GM19467 (cell line): Measurements from ENCODE around the gene CTDSPL.

Experiments used
- ATAC-seq: cut with Tn5 transposase; IDR thresholded peaks from one replicate; pipeline ENCODE4 v1.9.1; 2021; ENCODE audit warnings: mild to moderate bottlenecking, moderate library complexity; ENCODE audit not compliant: unreplicated experiment

CTDSPL gene

DNA sequence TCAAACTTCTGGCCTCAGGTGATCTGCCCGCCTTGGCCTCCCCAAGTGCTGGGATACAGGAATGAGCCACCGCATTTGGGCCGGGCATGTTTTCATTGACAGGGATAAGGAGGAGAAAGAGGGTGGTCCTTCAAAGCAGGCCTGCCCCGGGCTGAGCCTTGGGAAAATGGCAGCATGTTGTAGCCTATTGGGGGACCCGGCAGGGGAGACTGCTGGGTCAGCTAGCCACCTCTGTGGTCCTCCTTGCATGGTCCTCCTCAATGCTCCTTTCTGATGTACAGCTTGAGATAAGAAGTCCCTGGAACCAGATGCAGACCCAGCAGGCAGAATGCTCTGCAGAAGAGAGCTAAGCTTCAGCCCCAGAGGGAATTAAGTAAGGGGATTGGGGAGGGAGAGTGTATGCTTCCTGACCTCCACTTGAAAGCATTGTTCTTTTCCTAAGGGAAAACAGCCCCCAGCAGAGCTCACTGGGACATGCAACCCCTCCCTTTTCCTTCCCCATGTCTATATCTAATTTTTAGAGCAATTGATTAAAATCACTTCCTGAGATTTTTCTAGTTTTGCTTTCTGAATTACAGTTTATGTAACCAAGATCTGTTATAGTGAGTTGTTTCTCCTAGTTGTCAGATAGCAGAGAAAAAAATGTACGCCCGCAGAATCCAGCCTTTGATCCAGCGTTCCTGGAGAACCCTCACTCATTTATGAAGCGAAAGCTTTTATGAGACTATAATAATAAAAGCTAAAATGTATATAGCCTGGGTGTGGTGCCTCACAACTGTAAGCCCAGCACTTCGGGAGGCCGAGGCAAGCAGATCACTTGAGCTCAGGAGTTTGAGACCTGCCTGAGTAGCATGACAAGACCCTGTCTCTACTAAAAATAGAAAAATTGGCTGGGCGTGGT, 80.2 kb downstream of the CTDSPL start:
- no peak for ATAC-seq

DNA sequence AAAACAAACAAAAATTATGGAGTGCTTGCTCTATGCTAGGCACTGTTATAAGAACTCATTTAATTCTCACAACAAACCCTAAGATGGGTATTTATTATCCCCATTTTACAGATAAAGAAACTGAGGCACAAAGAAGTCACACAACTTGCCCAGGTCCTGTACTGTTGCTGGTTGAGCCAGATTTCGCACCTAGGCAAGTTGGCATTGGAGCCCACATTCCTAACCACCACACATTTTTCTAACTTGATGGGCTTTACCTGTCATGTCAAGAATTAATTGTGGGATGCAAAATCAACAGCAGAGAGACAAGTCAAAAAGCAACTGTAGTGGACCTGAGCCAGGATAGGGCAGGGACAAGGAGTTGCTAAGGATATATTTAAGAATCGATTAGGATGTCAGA, 81.0 kb downstream of the CTDSPL start:
- ATAC-seq, result no peak

DNA sequence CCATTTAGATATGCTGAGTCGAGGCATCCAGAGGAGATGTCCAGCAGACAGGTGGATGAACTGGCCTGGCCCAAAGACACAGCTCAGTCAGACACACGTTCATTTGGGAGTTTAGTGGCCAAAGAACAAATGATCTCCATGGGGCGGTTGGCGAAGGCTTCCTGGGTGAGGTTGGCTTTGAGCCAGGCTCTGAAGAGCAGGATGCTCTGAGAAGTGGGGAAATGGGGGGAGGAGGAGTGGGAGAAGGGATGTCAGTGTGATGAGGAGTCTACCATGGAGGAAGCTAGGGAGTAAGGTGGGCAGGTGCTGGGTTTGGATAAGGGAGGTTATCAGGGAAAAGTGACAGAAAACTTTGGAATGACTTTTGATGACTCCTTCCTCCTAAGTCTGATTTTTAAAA, 81.4 kb downstream of the CTDSPL start:
- no peak for ATAC-seq

DNA sequence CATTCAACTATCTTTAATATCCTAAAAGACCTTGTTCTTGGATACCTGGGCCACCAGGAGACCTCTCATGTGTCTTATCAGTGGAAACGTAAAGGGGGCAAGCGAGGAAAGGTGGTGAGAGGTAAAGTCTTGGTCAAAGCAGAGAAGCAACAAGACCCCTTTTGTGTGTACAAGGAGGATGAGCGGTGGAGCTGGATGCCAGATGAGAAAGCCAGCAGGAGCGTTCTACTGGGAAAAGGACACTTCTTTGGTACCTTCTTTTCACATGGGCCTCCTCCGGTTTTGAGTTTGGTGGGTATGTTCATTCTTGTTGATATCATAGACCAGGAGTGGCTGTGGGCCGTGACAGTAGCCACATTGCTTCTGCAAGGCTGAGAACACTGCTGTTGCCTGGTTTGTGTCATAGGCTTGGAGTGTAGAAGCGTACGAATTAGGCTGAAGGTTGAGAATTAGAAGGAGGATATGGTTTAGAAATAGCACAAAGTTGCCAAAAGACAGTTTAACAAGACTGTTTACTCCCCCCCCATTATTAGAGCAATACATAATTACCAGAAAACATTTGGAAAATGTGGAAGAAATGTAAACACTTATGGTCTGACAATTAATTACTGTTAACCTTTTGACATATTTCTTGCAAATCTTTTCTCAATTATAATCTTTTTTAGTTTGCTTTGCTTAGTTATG, 82.1 kb downstream of the CTDSPL start:
- ATAC-seq, result no peak

DNA sequence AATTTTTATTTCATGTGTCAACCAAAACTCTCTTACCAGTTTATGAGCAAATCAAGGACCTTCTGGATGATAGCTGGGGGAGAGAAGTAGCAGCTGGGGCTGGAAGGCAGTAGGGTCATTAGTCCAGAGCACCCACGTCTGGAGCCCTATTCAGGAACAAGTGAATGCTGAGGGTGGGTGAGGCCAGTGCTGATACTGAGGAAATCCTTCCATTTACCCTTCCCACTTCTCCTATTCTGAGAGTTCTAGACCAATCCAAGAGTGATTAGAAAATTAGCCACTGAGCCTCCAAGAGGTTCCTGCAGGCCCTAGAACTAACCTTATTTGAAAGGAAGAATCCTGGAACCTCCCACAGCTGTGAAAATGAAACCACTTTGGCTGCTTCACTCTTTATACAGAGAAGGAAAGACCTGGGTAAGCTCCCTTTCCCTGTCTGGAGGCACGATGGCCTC, 82.7 kb downstream of the CTDSPL start:
- ATAC-seq, result no peak

DNA sequence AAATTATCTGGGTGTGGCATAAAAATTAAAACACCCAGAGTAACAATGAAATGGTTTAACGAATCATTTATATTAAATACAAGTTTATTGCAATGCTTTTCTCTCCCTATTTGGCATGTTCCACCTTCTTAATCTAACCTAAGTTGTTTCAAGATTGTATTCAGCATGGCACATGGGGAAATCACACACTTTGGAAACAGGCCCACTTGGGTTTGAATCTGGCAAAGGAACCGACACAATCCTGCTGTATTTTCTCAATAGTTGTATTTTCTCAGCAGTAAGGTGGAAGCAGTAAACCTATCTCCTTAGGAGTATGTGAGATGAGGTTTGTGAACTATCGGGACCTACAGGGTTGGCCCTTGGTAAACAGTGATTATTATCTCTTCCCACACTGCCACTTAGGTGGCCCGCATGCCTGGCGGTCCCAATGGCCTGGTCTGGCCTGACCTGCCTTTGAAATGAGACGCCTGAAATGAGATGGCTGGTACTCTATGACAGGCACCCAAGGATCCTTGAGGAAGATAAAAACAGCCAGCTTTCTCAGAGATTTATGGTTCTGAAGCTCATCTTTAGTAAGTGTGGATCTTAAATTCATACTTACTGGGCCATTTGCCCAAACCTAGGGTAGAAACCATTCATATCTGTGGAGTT, 83.6 kb downstream of the CTDSPL start:
- no peak for ATAC-seq

DNA sequence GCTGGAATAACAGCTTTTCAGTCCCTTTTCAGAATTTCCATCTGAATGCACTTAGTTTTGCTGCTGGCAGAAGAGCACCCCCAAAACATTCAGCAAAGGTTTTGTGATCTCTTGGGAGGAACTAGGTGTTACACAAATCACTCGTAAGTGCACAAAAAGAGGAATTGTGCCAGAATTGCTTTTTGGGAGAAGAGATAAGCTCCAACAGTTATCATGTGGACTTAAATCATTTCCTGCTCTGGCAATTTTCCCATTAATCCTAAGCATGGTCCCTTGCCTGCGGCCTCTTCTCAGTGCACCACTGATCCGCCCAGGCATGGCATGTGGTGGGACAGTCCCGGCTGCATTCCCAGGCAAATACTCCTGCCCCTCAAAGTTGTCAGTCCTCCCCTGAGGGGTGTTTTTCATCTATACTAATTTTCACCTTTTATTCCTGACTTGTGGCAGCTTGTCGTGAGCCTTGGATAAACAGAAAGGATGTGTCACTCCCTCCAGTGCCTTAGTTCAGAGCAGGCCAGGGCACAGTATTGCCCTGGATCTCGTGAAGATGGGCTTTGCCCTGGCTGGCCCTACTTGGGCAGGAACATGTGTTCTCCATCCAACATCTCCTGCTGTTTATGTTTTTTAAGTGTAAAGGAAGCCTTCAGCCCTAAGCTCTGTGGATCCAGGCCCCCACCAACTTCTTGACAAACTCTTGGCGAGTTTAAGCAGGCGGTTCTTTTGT, 84.3 kb downstream of the CTDSPL start:
- ATAC-seq, result no peak

DNA sequence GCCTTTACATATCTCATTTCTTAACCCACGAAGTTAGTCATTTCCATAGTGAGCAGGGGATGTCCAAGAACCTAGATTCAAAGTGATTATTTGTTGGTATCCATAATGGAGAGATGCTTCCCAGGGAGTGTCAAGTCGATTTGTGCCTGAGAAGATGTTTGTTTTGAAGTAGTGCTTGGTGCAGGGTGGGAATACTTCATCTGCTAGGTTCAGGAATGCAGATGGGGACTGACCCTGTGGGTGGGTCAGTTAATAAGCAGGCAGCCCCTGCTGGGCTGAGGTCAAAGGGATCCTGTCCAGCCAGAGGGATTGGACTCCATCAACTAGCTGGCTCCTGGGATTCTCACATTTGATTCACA, 84.8 kb downstream of the CTDSPL start:
- no peak for ATAC-seq

DNA sequence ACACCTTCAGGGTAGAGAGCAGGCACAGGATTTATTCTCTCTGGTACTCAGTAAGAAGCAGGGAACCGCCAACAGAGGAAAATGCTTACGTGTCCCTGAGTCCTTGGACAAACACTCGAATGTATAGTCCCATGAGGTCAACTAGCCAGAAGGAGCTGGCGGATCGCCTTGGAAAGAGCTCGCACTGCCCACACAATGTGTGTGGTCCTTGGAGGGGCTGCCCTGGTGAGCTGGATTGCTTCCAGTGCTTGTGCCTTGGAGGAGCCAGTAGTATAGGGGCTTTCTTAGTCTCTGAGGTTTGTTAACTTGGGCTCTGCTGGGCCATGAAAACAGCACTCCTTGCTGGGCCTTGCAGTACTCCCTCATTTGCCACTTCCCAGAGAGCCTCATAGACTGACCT, 88.2 kb downstream of the CTDSPL start:
- ATAC-seq, result no peak

DNA sequence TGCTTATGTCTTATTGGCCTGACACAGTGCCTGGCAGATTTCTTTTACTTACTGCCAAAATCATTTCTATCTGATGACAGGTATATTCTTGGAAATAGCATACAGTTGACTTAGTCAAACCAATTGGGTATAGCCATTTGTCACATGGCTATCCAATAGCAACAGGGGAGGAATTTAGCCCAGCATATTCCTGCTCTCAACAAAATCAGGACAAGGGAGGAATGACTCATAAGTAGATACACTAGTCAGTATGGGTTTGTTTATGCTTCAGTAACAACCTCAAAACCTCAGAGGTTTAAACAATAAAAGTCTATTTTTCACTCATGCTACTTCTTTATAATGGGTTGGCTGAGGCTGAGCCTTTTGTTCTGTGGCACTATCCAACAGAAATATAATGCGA, 90.9 kb downstream of the CTDSPL start:
- no peak for ATAC-seq

DNA sequence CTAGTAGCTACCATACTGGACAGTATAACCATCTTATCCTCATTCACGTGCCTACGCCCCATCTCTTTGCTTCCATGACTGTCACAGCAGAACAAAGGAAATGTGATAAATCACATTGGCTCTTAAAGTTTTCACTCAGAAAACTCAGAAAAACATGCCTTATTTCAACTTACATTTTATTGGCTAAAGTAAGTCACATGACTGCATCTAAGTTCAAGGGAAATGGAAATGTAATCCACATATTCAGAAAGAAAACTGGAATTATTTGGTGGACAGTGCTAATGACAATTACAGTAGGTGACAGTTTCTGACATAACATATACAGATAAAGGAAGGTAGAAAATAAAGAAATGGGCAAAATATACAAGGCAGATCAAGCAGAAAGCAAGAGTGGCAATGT, 91.5 kb downstream of the CTDSPL start:
- ATAC-seq, result no peak

DNA sequence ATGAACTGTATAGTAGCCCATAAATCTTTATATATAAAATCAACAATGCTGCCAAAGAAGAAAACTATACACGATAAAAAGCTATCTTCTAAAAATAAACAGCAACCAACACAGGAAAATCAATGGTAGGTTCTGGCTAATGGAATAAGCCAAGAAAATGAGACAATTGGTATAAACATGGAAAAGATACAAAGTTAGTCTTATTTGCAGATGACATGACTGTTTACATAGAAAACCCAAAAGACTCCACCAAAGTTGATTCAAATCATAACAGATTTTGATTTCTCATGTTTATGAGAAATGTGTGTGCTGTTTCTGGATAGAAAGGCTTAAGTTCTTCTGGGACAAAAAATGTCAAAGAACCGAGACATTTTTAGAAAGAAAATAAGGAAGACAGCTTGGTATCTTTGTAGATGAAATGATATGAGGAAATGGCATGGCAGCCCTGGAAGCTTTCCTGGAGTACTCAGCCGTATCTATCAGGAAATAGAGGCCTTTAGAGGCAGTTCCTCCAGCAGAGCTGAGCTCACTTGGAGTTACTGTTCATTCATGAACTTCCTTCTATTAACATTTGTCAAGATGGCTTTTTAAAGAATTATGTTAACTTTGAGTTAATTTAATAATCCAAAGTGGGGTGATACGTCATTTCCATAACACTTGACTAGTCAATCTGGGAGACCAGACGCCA, 92.2 kb downstream of the CTDSPL start:
- no peak for ATAC-seq

DNA sequence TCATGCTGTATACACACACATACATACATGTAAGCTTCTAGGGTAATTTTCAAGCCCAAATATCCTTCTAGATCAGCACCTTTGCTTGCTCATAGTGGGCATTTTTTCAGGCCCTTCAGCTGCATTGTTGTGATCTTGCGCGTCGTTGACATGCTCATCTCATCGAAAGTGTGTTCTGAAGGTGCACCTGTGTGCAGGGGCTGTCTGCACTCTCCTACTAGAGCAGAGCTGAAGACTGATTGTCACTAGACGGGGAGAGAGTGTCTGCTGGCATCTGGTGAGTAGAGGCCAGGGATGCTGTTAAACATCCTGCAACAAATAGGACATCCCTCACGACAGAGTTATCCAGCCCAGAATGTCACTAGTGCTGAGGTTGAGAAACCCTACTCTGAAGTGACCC, 93.2 kb downstream of the CTDSPL start:
- ATAC-seq, result no peak

DNA sequence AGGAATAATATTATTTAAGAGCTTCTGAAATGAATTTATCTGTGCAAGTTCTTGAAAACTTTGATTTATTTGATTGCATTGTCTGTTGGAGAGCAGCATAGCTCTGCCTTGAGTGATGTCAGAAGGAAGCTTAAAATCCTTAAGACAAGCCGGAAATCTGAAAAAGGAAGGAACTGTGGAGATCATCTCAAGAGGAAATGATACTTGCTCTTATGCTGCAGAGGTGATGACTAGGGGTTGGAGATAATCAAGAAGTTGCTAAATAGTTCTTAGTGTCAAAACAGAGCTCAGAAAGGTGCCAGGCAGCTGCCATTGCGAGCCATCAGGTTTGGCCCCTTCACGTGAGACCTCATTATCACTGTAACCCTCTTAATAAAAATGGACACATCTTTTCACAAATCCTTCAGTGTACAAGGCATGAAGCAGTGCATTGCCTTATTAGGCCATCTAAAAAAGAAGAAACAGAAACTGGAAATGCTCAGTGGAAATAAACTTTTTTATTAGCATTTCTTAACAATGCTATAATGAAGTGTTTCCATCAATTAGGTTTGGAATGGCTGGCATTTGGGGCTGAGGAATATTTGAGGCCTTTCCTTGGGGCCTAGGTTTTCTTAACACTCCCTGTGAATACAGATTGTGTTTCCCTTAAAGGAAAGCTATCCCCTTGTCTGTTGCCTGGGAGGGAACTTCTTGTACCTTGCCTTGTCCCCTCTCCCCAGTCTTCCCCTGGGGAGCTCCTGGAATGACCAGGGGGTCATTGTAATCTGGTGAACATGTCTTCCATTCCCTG, 94.4 kb downstream of the CTDSPL start:
- no peak for ATAC-seq

DNA sequence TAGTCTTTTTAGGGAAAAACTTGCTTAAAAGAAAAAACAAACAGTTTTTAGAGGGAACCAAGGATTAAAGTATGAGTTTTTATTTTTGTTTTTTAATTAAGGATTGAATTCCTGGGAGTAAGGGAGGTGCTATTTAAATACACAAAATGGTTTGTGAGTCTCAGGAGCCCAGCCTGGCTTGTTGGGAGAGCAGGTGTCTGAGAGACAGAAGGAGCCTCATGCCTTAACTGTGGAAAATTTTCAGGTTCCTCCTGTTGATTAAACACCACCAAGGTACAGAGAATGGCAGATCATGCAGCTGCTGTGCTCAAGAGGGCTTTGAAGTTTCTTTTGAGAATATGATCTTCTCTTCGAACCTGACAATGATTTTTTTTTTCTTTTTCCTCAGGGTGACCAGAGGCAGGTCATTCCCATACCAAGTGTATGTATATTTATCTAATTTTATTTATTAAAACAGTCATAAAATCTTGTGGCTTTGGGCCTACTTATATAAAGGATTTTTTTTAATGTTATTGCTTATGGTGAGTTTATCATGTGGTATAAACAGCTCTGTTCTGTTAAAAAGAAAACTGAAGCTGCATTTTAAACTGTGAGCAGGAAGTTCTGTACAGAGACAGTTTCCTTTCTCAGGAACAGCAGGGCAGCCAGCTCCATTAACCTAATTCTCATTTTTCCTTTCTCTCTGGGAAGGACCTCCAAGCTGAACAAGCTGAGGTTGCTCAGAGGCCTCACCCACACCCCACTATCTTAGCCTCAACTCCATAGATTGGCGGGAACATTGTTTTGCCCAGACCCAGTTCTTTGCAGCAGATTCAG, 95.3 kb downstream of the CTDSPL start:
- no peak for ATAC-seq

DNA sequence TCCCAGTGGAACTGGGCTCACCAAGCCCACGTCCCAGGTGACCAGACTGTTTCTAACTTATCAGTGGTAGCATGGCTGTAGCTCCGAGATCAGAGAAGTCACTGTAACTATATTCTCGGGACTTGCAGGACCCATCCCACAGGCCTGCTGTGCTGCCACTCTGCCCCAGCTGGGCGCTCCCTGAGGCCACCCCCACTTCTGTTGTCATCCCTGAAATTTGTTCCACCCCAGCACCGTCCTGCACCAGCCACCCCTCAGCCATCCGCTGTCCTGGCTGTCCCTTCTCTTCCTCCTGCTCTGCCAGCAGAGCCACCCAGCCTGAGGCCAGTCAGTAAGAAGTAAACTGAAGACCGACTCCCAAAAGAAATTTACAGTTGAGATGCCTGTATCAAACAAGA, 95.9 kb downstream of the CTDSPL start:
- ATAC-seq, result no peak

DNA sequence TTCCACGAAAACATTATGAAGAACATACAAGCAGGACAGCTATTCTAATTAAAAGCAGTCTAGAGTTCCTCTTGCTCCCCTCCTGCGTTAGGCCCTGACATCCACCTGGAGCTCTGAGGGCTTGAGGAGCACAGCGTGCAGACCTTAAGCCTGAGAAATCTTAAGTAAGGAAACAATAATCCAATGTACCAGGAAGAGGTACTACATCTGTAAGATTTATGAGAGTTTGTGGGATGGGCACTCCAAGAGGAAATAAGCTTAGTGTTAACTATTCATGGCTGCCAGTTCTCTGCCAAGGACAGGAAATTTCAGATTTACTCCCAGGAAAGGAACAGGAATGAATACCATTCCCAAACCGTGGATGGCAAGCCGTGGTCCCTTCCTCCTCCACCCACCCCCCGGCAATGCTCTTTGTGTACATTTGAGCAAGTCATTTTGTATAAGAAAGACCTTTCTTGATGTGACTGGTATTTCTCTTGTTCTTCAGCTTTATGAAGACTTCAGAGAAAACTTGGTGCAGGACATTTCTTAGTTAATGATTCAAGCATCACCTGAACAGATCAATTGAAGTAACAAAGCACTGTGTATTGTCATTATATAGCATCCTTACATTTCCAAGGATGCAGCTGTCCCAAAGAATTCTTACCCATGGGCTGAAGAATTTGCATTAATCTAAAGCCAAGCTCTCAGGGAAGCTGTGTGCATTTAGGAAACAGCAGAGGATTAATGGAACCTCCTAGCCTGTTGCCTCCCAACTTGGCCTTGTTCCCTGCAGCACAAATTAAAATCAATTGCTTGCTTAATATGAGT, 100.1 kb downstream of the CTDSPL start:
- no peak for ATAC-seq

DNA sequence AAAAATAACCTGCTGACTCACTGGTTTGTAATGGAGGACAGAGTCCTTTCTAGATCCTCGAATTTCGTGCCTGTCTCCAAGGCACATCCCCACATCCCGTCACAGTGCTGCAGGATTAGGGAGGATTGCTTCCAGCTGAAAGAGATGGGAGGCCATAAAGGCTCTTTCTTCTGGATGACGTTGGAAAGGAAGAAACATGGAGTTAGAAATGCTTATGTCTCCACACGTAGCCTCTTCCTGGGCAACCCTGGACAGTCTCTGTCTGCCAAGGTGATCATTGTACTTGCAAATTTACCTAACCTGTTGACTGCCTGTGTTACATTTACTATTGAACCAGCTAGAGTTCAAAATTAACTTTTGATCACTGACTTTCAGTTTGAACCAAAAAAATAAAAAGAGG, 101.3 kb downstream of the CTDSPL start:
- ATAC-seq, result no peak
